OCI-LY1 (cell line): ENCODE measurements around the gene MGA.

Experiments
- EZH2 ChIP-seq: fragments of 200-600 bp; sonication (generic), shearing (Covaris generic); IDR thresholded peaks from 2 replicates; pipeline ENCODE4 v1.8.0; 2017; ENCODE audit warnings: borderline replicate concordance, mixed run types, mild to moderate bottlenecking, antibody characterized with exemption, low read length, moderate library complexity, mixed read lengths
- TF ChIP-seq, protein P1 (sequence below): fragments of 200-600 bp; sonication (generic), shearing (Covaris generic); IDR thresholded peaks from 2 replicates; pipeline ENCODE4 v1.5.1; 2017; ENCODE audit warnings: mild to moderate bottlenecking, antibody characterized with exemption, low read length, moderate library complexity, mixed read lengths

DNA sequence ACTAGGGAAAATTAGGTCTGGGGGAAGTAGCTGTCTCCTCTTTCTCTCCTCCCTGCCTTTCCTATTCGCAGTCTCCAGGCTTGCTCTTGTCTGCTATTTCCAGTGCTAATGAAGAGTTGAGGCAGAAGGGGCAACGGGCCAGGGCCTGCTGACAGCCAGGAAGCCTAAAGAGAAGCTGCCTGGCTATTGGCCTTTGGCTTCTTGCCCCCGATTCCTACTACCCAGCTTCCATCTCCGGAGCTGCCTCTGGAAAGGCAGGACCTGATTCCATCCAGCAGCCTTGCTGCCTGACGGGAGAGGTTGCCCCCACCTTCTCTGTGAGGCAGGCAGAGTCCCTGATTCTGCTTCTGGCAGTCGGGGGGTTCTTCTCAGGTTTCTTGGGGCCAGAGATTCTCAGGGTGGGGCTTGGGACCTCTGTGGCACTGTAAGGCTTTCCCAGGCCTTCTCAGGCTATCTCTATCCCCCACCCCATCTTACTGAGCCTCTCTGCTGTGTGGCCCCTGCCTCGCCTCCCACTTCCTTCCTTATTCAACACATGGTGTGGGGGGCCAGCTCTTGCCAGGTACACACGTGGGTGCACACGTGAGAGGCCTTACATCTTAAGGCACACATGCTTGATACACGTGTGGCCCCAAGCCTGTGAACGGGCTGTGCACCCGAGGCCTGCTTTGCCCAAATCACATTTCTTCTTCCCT, 149.5 kb downstream of the MGA start:
- TF ChIP-seq, protein P1, sequence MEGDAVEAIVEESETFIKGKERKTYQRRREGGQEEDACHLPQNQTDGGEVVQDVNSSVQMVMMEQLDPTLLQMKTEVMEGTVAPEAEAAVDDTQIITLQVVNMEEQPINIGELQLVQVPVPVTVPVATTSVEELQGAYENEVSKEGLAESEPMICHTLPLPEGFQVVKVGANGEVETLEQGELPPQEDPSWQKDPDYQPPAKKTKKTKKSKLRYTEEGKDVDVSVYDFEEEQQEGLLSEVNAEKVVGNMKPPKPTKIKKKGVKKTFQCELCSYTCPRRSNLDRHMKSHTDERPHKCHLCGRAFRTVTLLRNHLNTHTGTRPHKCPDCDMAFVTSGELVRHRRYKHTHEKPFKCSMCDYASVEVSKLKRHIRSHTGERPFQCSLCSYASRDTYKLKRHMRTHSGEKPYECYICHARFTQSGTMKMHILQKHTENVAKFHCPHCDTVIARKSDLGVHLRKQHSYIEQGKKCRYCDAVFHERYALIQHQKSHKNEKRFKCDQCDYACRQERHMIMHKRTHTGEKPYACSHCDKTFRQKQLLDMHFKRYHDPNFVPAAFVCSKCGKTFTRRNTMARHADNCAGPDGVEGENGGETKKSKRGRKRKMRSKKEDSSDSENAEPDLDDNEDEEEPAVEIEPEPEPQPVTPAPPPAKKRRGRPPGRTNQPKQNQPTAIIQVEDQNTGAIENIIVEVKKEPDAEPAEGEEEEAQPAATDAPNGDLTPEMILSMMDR: no peak
- TF ChIP-seq EZH2: no peak
